ENCODE results near the gene C9. TPM values are rescaled to one million over a fixed set of nuclear protein-coding genes. Genes with fewer than 3 reads are reported as not detected.

C9 gene
- total RNA-seq, 6 experiments from 2014 or later: 0.07 to 0.17 TPM; not detected in 4

- TF ChIP-seq CTCF (IDR thresholded peaks at IDR 0.05): no peak
- no peak overlapping the region for H3K4me3 Mint-ChIP-seq
Observed at GRCh38 chr5:39301406-39301805, 62.9 kb downstream of the C9 start.

GRCh38 chr5:39299962-39300361, 64.3 kb downstream of the C9 start:
- Mint-ChIP-seq H3K36me3 (ENCODE audit: low read depth) (no peaks in the 10 kb centered on the region), H3K27ac (no peak overlapping the region), H3K9me3 (no peaks in the 10 kb centered on the region), H3K4me3 (no peak overlapping the region), H3K4me1 (ENCODE audit: low read depth) (no peaks in the 10 kb centered on the region), H3K27me3 (ENCODE audit: insufficient read depth) (peaks cover 2% of the 10 kb centered on the region; the same call in 1 of the 2 replicates)
- DNase-seq: no peak
- no peak for TF ChIP-seq CTCF (IDR thresholded peaks at IDR 0.05)

More at GRCh38 chr5:39301406-39301805, 62.9 kb downstream of the C9 start:
- Mint-ChIP-seq H3K9me3 (no peaks in the 10 kb centered on the region), H3K4me1 (ENCODE audit: low read depth) (no peaks in the 10 kb centered on the region), H3K27ac (no peak overlapping the region), H3K36me3 (ENCODE audit: low read depth) (no peaks in the 10 kb centered on the region), H3K27me3 (ENCODE audit: insufficient read depth) (peaks cover 2% of the 10 kb centered on the region; the same call in 1 of the 2 replicates)
- no peak for DNase-seq

GRCh38 chr5:39294736-39295135, 69.6 kb downstream of the C9 start:
- no peak for TF ChIP-seq CTCF (IDR thresholded peaks at IDR 0.05)
- DNase-seq: no peak
- H3K27ac Mint-ChIP-seq: no peak overlapping the region
- H3K9me3 Mint-ChIP-seq: no peaks in the 10 kb centered on the region
- H3K27me3 Mint-ChIP-seq (ENCODE audit: insufficient read depth): peaks cover 2% of the 10 kb centered on the region
- no peaks in the 10 kb centered on the region for H3K4me1 Mint-ChIP-seq (ENCODE audit: low read depth)
- H3K4me3 Mint-ChIP-seq: no peak overlapping the region
- H3K36me3 Mint-ChIP-seq (ENCODE audit: low read depth): peaks cover 7% of the 10 kb centered on the region

GRCh38 chr5:39284552-39284951, 79.7 kb downstream of the C9 start:
- peaks cover 6% of the 10 kb centered on the region for H3K4me1 Mint-ChIP-seq (ENCODE audit: low read depth)
- no peak for TF ChIP-seq CTCF (IDR thresholded peaks at IDR 0.05)
- DNase-seq: no peak
- H3K27me3 Mint-ChIP-seq (ENCODE audit: insufficient read depth): no peaks in the 10 kb centered on the region
- H3K4me3 Mint-ChIP-seq: no peak overlapping the region
- no peak overlapping the region for H3K27ac Mint-ChIP-seq
- H3K9me3 Mint-ChIP-seq: peaks cover 19% of the 10 kb centered on the region
- H3K36me3 Mint-ChIP-seq (ENCODE audit: low read depth): peaks cover 15% of the 10 kb centered on the region

- Mint-ChIP-seq H3K27ac (peak overlapping the region; percentile 47; the same call in 1 of the 2 replicates), H3K4me3 (no peak overlapping the region), H3K9me3 (peaks cover 20% of the 10 kb centered on the region), H3K27me3 (ENCODE audit: insufficient read depth) (no peaks in the 10 kb centered on the region), H3K36me3 (ENCODE audit: low read depth) (peaks cover 15% of the 10 kb centered on the region), H3K4me1 (ENCODE audit: low read depth) (peaks cover 6% of the 10 kb centered on the region)
- TF ChIP-seq CTCF (IDR thresholded peaks at IDR 0.05): peak; percentile 84
- peak; percentile 75 for DNase-seq
Observed at GRCh38 chr5:39283231-39283818, 81.0 kb downstream of the C9 start.
